D721Med (cell line): ENCODE results near the gene STIM1.

Experiments used
- DNase-seq: peaks from one replicate; pipeline ENCODE4 v3.0.0; 2011; ENCODE audit warnings: low spot score; ENCODE audit not compliant: insufficient read length
- FAIRE-seq: peaks from 2 replicates; lab custom pipeline; 2011; peaks lifted over from hg19 to GRCh38; lab: Jason Lieb, UNC
- TF ChIP-seq, protein P1 (sequence below): IDR thresholded peaks from 2 replicates; pipeline ENCODE4 v1.5.1; 2012; ENCODE audit warnings: mild to moderate bottlenecking, control low read depth; ENCODE audit not compliant: insufficient read depth; ENCODE audit errors: missing control alignments

Gene STIM1

DNA sequence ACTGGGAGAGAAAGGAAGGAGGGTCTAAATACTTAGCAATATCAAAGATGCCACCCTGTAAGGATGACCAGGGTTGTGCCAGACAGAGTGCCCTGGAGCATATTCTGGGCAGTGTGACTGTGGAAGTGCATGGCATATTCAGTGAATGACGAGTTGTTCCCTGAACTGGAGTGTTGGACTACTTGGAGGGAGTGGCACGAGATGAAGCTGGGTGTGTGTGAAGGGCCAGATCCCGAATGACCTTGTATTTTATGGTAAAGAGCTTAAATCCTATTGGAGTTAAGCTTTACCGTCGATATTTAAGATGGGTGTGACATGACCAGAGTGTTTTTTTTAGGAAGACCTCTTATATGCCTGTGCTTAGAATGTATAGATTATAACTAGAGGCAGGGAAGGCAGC lies 48.8 kb downstream of the STIM1 start:
- no peak for FAIRE-seq
- TF ChIP-seq, protein P1, sequence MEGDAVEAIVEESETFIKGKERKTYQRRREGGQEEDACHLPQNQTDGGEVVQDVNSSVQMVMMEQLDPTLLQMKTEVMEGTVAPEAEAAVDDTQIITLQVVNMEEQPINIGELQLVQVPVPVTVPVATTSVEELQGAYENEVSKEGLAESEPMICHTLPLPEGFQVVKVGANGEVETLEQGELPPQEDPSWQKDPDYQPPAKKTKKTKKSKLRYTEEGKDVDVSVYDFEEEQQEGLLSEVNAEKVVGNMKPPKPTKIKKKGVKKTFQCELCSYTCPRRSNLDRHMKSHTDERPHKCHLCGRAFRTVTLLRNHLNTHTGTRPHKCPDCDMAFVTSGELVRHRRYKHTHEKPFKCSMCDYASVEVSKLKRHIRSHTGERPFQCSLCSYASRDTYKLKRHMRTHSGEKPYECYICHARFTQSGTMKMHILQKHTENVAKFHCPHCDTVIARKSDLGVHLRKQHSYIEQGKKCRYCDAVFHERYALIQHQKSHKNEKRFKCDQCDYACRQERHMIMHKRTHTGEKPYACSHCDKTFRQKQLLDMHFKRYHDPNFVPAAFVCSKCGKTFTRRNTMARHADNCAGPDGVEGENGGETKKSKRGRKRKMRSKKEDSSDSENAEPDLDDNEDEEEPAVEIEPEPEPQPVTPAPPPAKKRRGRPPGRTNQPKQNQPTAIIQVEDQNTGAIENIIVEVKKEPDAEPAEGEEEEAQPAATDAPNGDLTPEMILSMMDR, result no peak
- DNase-seq, result no peak

DNA sequence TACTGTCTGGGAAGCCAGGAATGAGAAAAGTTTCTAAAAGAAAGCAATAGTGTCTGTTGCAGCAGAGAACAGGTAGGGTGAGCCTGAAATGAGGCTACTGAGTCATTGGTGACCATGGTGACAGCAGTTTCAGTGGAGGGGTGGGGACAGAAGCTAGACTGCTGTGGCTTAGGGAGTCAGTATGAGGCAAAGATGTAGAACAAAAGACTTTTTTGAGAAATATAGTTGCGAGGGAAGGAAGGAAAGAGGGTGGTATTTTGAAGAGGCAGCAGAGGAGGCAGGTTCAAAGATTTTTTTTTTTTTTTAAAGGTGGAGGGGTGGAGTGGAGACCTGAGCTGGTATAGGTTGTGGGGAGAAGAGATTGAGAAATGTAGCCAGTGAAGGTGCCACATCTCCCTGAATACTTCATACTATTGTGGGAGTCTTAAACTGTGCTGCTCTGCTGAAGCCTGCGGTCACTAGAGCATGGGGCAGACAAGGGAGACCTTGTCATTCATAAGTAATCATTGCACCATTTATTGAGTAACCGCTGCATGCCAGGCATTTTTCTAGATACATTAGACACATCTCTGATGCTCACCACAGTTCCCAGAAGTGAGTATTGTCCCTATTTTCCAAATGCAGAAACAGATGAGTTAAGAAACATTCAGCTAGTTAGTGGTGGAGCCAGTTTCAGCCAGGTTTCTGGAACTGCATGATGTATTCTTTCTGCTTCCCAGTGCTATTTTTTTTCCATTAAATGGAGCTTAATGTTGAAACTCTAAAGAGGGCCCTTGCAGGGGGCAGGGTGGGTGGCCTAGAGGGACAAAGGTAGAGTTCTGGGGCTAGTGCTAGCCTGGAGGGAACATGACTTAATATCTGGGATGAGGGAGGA lies 49.9 kb downstream of the STIM1 start:
- TF ChIP-seq, protein P1, result no peak
- FAIRE-seq (no peak), DNase-seq (no peak)

DNA sequence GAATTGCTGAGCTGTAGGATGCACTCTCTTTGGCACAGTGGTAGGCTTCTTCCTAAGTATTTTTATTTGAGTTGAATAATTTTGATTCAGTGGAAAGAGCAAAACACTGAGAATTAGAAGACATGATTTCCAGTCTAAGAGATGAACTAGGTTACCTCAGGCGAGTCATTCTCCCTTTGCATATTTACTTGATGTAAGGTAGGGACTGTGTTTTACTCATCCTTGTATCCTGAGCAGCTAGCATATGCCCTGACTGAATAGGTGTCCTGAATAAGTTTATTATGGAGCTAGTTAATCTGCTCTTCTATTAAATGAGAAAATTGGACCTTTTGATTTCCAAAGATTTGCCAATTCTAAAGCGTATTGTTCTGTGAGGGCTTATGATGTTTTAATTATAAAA lies 50.7 kb downstream of the STIM1 start:
- TF ChIP-seq, protein P1, result no peak
- DNase-seq, result no peak
- no peak for FAIRE-seq

DNA sequence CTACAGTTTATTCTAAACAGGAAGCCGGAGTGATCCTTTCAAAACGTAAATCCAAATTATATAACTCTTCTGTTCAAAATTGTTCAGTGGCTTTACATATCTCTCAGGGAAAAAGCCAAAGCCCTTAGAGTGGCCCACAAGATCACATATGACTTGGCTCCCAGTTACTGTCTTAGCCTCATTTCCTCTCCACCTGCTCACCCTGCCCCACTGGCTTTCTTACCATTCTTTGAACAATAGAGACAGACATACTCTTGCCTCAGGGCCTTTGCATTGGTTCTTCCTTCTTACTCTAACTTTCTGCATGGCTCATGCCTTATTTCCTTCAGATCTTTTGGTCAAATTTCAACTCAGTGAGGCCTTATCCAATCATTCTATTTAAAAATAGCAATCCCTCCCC lies 52.1 kb downstream of the STIM1 start:
- DNase-seq (no peak), FAIRE-seq (no peak)
- TF ChIP-seq, protein P1, result no peak

DNA sequence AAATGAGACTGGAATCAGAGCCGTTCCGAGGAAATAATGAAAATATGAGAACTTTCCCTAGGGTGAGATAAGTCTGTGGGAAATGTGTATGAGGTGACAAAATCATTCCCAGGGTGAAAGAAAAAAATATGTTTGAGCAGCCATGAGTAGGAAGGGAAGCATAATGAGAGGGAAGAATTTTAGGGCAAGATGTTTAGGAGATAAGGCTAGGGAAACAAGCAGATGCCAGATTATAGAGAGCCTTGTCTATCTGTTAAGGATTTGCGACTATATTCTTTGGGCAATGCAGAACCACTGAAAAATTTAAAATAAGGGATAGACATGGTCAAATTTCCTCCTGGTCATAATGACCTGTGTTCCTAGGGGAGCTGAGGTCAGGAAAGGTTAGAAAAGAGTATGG lies 54.4 kb downstream of the STIM1 start:
- DNase-seq, result no peak
- TF ChIP-seq, protein P1, result no peak
- FAIRE-seq, result no peak

DNA sequence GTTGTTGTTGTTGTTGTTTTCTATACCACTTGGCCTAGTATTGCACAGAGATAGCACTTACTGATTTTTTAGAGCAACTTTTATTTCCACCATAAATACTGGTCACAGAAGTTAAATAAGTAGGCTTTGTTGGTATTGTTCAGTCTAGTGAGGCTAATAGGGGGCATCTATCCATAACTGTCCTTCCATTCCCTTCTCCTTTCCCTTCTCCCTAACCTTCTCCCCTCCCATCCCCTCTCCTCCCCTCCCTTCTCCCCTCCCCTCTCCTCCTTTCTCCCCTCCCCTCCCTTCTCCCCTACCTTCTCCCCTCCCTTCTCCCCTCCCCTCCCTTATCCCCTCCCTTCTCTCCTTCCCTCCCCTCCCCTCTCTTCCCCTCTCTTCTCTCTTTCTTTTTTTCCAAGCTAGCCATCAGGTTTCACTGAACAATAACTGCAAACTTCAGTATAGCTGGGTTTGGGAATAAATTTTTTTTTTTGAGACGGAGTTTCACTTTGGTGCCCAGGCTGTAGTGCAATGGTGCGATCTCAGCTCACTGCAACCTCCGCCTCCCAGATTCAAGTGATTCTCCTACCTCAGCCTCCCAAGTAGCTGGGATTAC lies 56.5 kb downstream of the STIM1 start:
- TF ChIP-seq, protein P1, result no peak
- DNase-seq (no peak), FAIRE-seq (no peak)

DNA sequence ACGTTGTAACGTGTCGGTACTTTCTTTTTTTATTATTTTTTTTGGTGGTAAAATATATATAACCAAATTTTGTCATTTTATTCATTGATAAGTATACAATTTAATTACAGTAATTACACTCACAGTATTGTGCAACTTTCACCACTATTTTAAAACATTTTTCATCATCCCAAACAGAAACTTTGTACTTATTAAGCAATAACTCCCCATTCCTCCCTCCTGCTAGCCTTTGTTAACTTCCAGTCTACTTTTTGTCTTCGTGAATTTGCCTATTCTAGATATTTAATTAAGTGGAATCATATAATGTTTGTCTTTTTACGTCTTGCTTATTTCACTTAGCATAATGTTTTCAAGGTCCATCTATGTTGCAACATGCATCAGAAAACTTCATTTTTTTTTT lies 58.5 kb downstream of the STIM1 start:
- FAIRE-seq (no peak), DNase-seq (no peak)
- TF ChIP-seq, protein P1, result no peak
